HG03342 (cell line): Measurements from ENCODE around the gene WFDC1.

Experiments used
- ATAC-seq: cut with Tn5 transposase; IDR thresholded peaks from one replicate; pipeline ENCODE4 v1.9.1; 2021; ENCODE audit warnings: mild to moderate bottlenecking, moderate library complexity; ENCODE audit not compliant: unreplicated experiment

The WFDC1 gene

GRCh38 chr16:84299734-84300440, 5.2 kb downstream of the WFDC1 start:
- no peak for ATAC-seq

GRCh38 chr16:84302111-84302954, 7.7 kb downstream of the WFDC1 start:
- ATAC-seq = no peak

GRCh38 chr16:84303023-84303422, 8.3 kb downstream of the WFDC1 start:
- ATAC-seq = no peak

DNA sequence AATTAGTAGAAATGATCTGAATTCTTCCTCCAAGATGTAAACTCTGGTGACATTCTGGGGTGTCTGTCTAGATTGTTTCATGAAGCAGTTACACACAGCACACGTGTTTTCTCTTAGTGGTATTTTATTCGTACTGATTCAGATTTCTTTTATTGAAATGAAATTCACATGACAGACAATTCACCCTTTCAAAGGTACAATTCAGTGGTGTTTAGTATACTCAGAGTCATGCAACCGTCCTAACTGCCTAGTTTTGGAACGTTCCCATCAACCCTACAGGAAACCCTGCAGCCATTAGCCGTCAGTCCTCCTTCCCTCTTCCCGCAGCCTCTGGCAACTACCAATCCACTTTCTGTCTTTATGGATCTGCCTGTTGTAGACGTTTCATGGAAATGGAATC, 8.8 kb downstream of the WFDC1 start:
- ATAC-seq = no peak

- ATAC-seq = no peak
Measured at GRCh38 chr16:84306564-84306963, 11.9 kb downstream of the WFDC1 start.

- ATAC-seq = no peak
Measured at GRCh38 chr16:84307209-84307954, 12.7 kb downstream of the WFDC1 start.

DNA sequence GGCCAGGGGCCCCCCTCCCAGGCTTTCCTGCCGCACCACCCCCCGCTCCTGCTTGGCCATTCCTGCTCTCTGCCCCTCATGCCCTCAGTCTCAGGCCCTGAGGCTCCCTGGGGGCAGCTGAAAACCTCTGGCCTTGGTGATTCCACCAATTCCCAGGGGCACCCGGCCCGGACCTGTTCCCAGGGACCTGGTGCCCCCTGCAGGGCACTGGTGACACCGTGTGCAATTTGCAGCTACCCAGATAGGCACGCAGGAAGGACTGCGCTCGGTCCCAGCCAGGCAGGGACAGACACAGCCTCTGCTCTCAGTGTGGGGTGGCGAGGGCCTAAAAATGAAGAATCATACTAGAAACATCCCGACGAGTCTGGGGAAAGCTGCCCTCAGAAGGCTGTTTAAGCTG, 13.4 kb downstream of the WFDC1 start:
- ATAC-seq = no peak

GRCh38 chr16:84310642-84311041, 16.0 kb downstream of the WFDC1 start:
- ATAC-seq = no peak

DNA sequence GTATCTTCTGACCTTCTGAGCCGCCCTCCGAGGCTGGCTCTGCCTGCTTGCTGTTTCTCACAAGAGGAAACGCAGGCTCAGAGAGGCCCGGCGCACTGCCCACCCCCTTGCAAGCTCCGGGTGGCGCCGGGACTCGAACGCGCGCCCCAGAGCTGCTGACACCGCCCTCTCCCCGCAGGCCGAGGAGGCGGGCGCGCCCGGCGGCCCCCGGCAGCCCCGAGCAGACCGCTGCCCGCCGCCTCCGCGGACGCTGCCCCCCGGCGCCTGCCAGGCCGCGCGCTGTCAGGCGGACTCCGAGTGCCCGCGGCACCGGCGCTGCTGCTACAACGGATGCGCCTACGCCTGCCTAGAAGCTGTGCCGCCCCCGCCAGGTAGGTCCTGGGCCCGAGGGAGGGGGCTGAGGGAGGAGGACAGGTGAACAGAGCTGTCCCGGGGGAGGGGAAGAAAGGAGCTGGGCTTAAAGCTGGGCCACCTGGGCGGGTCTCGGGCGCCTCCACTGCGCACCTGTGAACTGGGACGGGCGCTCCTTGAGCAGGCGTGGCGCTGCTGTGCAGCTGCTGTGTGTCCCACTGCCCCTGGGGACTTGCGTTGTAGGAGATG, 18.2 kb downstream of the WFDC1 start:
- no peak for ATAC-seq

DNA sequence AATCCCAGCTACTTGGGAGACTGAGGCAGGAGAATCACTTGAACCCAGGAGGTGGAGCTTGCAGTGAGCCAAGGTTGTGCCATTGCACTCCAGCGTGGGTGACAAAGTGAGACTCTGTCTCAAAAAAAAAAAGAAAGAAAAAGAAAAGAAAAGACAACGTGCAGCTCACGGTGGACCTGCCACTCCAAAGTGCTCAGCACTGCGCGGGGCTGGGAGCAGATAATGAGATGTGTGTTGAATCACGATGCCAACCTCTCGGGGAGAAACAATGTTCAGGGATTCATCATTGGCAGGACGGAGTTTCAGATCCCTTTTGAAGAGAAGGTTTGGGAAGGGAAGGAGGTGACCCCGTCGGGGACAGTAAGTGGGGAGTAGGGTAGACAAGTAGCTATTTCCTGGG, 19.2 kb downstream of the WFDC1 start:
- no peak for ATAC-seq

DNA sequence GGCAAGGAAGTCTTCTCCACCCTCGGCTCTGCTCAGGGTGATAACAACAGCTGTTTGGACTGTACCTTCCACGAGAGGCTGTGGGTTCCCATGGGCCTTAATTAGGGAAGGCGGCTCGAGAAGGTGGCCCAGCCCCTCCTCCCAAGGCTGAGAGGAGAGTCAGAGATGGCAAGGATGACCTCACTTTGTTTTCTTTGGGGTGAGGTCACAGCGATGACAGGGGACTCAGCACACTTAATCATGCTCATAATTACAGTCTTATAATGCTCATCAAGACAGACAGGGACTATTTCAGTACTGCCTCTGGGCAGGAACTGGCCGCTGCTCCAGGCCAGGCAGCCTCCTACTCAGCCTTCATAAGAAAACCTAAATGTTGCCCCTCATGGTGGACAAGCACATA, 19.7 kb downstream of the WFDC1 start:
- no peak for ATAC-seq

DNA sequence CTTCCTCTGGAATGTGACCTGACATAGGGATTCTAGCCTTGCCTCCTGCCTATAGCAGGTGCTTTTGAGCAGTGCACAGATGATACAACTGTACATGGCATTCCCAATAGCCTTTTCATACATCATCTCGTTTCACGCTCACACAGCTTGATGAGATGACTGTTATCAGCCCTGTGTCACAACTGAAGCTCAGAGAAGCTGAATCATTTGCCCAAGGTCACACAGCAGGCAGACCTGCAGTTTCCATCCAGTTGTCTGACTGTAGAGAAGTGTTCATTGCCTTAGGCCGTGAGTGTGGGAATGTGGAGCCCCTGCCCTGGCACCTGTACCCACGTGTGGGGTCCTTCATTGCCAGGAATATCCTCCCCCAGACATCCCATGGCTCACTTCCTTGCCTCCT, 20.1 kb downstream of the WFDC1 start:
- ATAC-seq = no peak

DNA sequence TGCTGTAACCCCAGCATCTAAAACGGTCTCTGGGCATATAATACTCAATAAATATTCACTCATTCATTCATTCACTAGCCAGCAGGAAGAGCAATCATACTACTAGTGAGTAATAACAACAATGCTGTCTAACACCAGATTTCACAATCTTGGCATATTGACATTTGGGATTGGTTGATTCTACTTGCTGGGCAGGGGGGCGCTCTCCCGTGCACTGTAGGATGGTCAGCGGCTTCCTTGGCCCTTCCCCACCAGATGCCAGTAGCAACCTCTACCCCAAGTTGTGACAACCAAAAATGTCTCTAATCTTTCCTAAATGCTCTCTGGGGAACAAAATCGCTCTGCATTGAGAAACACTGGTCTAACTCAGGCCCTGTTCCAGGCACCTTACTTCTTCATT, 20.7 kb downstream of the WFDC1 start:
- ATAC-seq = no peak

GRCh38 chr16:84318091-84318975, 23.7 kb downstream of the WFDC1 start:
- no peak for ATAC-seq

- no peak for ATAC-seq
Measured at GRCh38 chr16:84319146-84319760, 24.6 kb downstream of the WFDC1 start.

DNA sequence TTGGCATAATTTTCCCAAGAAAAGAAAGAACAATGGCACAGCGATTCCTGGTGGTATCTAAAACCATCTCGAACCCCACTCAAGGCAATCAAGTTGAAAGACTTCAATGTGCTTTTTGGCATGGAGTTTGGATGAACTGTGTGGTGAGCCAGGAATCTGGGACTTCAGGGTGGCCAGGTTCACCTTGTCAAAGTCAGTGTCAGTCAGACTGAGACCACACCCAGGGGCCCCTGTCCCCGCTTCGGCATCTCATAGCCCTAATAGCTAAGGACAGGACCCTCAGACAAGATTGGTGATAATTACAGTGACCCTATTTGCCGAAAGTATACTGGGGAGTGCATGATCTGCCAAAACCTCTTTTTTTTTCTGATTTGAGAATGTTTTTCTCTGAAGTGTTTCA, 25.8 kb downstream of the WFDC1 start:
- no peak for ATAC-seq

DNA sequence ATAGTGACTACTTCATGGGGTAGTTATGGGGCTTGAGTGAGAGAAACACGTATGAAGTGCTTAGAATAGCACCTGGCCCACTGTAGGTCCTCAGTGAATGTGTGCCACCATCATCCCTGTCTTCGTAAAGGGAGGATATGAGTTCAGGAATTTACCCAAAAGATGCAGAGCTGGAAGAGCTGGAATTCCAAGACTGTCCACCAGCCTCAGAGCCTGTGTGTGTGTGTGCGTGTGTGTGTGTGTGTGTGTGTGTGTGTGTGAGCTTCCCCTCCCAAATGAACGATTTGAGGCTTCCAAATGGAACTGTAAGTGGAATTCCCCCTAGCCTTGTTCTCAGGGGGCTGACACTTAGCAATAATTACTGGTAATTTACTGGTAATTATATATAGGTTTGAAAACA, 27.3 kb downstream of the WFDC1 start:
- no peak for ATAC-seq

GRCh38 chr16:84322749-84323148, 28.1 kb downstream of the WFDC1 start:
- no peak for ATAC-seq

DNA sequence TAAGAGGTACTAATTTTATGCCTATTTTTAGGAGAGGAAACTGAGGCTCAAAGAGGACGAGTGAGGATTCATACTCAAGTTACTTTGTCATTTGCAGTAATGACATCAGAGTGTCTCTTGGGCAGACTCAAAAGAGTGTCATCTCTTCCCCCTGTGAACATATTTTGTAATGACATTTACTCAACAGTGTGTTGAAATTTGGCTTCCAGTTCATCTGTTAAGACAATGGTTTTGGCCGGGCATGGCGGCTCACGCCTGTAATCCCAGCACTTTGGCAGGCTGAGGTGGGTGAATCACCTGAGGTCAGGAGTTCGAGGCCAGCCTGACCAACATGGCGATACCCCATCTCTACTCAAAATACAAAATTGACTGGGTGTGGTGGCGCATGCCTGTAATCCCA, 28.9 kb downstream of the WFDC1 start:
- no peak for ATAC-seq
